Measurements from ENCODE around the gene DBN1. TPM values are rescaled to one million over a fixed set of nuclear protein-coding genes. Genes with fewer than 3 reads are reported as not detected.

The DBN1 gene
- total RNA-seq, 4 donors from 2014 or later = 30.6 to 107 (median 82.7) TPM

DNA sequence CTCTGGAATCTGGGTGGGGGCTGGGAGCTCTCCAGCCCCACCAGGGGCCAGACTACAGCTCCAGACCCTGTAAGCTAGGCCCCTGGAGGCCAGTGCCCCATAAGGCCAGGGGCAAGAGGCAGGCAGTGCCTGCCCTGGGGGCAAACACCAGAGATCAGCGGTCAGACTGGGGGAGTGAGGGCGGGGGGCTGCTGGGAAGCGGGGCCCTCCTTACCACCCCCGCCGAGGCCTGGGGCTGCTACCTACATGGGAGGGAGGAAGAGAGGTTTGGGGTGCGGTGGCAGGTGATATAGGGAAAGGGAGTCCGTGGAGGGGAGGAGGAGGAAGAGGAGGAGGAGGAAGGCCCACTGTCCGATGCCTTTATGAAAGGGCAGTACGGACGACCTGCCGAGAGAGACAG, 14.1 kb downstream of the DBN1 start:
- Histone ChIP-seq H3K36me3 (no peaks in the 10 kb centered on the region), H3K27me3 (no peaks in the 10 kb centered on the region), H3K27ac (no peak overlapping the region), H3K9me3 (no peaks in the 10 kb centered on the region), H3K4me3 (no peak overlapping the region), H3K4me1 (peaks cover 0 to 17% of the 10 kb centered on the region in 2 donors)
- no peak for DNase-seq
- intact Hi-C loops (cut with DNase I; ENCODE audit: low total_unique reads) = no loop called here
- TF ChIP-seq POLR2A (IDR thresholded peaks at IDR 0.05) = no peak
- TF ChIP-seq, protein P1, sequence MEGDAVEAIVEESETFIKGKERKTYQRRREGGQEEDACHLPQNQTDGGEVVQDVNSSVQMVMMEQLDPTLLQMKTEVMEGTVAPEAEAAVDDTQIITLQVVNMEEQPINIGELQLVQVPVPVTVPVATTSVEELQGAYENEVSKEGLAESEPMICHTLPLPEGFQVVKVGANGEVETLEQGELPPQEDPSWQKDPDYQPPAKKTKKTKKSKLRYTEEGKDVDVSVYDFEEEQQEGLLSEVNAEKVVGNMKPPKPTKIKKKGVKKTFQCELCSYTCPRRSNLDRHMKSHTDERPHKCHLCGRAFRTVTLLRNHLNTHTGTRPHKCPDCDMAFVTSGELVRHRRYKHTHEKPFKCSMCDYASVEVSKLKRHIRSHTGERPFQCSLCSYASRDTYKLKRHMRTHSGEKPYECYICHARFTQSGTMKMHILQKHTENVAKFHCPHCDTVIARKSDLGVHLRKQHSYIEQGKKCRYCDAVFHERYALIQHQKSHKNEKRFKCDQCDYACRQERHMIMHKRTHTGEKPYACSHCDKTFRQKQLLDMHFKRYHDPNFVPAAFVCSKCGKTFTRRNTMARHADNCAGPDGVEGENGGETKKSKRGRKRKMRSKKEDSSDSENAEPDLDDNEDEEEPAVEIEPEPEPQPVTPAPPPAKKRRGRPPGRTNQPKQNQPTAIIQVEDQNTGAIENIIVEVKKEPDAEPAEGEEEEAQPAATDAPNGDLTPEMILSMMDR (IDR thresholded peaks at IDR 0.05) = no peak

DNA sequence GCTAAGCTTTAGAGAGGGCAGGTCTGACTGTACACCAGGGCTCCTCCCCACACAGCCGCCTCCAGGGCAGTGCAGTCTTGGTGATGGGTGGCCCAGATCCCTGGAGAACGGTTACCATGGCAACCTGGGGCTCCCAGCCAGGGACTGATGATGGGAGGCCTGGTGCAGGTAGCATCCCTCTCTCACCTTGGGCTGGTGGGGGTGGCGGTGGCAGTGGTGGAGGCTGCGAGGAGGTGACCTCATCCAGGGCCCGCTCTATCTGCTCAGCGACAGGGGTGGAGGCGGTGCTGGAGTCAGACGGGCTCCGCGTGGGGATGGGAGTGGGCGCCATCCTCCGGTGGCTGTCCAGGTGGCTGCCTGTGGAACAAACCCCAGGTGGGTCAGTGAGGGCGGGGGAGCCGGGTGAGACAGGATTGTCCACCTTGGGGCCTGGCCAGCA, 14.5 kb downstream of the DBN1 start:
- H3K36me3 ChIP-seq = no peaks in the 10 kb centered on the region
- intact Hi-C loops (cut with DNase I; ENCODE audit: low total_unique reads) = no loop called here
- DNase-seq = no peak
- no peak overlapping the region for H3K4me3 ChIP-seq
- H3K9me3 ChIP-seq = no peaks in the 10 kb centered on the region
- H3K27ac ChIP-seq = no peak overlapping the region
- TF ChIP-seq, protein P1 (IDR thresholded peaks at IDR 0.05) = no peak
- TF ChIP-seq POLR2A (IDR thresholded peaks at IDR 0.05) = no peak
- no peaks in the 10 kb centered on the region for H3K27me3 ChIP-seq
- peaks cover 0 to 21% of the 10 kb centered on the region in 2 donors for H3K4me1 ChIP-seq

DNA sequence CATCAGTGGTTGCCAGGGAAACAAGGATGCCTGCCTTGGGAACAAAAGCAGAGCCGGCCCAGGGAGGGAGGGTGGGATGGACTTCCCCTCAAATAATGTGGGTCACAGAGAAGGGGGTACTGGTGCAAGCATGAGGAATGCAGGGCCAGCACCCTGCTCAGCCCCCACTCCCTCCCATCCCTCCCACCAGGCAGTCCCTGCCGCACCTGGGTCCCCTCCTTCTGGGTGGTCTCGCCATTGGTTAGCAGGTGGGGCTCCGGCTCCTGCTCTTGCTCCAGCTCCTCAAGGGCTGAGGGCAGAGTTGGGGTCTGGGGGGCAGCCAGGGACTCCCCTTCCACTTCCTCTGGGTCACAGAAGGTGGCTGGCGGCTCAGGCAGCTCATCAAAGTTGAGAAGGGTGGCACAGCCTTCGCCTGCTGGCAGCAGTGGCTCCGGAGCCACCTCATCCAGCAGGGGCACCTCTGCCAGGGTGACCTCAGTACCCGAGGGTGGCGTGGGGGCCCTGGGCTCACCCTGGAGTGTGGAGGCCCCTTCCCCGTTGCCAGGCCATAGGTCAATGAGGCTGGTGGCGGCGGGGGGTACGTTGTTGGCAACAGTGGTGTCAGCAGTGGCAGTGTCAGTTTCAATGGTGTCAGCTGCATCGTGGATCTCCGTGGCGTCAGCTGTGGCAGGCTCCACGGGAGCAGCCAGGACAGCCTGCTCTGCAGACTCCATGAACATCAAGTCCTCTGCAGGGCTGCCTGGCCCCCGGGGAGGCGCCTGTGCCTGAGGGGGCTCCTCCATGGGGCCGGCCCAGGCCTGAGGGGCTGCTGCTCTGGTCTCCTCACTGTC, 15.4 kb downstream of the DBN1 start:
- no peaks in the 10 kb centered on the region for H3K27me3 ChIP-seq
- intact Hi-C loops (cut with DNase I; ENCODE audit: low total_unique reads) = no loop called here
- H3K9me3 ChIP-seq = no peaks in the 10 kb centered on the region
- no peak overlapping the region for H3K4me3 ChIP-seq
- H3K4me1 ChIP-seq = peaks cover 0 to 23% of the 10 kb centered on the region in 2 donors
- TF ChIP-seq, protein P1 (IDR thresholded peaks at IDR 0.05) = no peak
- TF ChIP-seq POLR2A (IDR thresholded peaks at IDR 0.05) = no peak
- H3K36me3 ChIP-seq = no peaks in the 10 kb centered on the region
- no peak for DNase-seq
- peak overlapping the region; percentile 48 to 63 for H3K27ac ChIP-seq

DNA sequence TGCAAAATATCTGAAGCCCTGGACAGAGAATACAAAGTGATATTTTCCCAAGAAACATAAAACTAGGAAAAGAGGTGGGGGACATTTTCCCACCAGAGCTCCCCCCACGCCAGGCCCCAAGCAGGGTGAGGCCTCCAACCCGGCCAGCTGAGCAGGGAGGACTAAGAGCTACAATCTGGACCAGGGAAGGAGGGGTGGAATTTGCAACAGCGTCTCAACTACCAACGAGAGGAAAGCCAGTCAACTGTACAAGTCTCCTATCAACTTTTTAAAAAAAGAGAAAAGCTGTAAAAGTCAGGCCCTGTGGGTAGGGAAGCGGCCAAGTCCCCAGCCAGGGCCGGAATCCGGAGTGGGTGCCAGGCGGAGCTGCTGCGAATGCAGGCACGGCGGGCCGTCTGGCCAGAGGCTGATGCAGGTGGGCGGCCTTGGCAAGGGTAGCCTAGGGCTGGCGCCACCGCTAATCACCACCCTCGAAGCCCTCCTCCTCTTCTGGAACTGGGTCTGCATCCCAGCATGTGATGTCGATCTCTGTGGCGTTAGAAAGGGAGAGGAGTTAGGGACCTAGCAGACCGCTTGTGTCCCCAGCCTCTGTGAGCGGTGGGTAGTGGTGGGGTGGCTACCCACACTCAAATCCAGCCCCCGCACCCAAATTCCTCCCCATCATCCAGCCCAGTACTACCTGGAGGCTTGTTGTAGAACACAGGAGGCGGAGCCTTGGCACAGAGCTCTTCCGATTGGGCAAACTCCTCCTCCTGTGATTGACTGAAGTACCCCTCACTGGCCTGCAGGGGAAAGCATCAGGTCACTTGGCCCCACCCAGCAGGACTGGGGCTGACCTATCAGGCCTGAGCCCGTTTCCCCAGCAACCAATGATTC, 16.2 kb downstream of the DBN1 start:
- no peak overlapping the region for H3K4me3 ChIP-seq
- no peaks in the 10 kb centered on the region for H3K27me3 ChIP-seq
- peak overlapping the region; percentile 62 to 63 for H3K27ac ChIP-seq
- H3K36me3 ChIP-seq = no peaks in the 10 kb centered on the region
- H3K4me1 ChIP-seq = peaks cover 0 to 23% of the 10 kb centered on the region in 2 donors
- H3K9me3 ChIP-seq = no peaks in the 10 kb centered on the region
- peak; percentile 84 to 87 for DNase-seq
- intact Hi-C loops (cut with DNase I; ENCODE audit: low total_unique reads) = no loop called here
- TF ChIP-seq, protein P1 (IDR thresholded peaks at IDR 0.05) = peak; percentile 35 to 73 (median 64)
- TF ChIP-seq POLR2A (IDR thresholded peaks at IDR 0.05) = no peak
